GM12801 (cell line): Measurements from ENCODE around the gene STAT1.

Experiments
- CTCF ChIP-seq: IDR thresholded peaks from one replicate; pipeline ENCODE4 v1.5.1; 2011; ENCODE audit warnings: control low read depth; ENCODE audit not compliant: insufficient read length; ENCODE audit errors: extremely low read depth

STAT1 gene

GRCh38 chr2:190972213-190972612 lies 41.8 kb downstream of the STAT1 start:
- no peak for TF ChIP-seq CTCF

- TF ChIP-seq CTCF = no peak
These were observed 43.0 kb downstream of the STAT1 start for GRCh38 chr2:190970873-190971506.

DNA sequence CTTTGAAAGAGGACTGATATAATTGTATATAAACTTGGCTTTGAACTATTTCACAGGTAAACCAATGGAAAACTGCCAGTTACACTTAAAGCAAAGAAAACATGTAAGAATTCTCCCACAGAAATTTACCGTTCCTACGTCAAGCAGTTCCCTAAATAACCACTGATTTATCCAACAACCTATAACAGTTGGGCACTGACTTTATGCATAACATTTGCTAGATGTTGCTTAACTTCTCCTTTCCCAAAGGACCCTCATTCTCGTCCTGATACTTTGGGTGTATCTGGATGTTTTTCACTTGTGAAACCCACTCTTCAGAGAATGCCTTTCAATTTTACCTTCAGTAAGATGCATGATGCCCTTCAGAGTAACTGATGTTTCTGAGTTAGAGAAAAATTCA lies 43.8 kb downstream of the STAT1 start:
- TF ChIP-seq CTCF = no peak

DNA sequence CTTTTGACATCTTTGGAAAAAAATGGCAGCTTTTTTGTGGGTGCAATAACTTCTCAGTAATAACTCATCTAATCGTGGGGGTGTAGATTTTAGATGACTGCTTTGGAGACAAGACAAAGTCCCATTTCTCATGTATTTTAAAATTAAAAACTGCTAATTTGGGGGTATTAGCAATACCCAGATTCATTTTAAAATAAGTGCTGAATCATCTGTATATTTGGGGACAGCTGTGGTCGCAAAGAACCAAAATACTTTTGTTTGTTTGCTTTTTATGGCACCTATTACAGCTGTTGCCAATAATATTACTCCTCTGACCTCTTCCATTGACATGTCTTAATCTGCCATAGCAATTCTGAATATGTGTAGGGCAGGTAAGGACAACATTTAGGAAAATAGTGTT lies 45.4 kb downstream of the STAT1 start:
- TF ChIP-seq CTCF = no peak

- TF ChIP-seq CTCF = no peak
These were observed 48.3 kb downstream of the STAT1 start for GRCh38 chr2:190965580-190966222.

DNA sequence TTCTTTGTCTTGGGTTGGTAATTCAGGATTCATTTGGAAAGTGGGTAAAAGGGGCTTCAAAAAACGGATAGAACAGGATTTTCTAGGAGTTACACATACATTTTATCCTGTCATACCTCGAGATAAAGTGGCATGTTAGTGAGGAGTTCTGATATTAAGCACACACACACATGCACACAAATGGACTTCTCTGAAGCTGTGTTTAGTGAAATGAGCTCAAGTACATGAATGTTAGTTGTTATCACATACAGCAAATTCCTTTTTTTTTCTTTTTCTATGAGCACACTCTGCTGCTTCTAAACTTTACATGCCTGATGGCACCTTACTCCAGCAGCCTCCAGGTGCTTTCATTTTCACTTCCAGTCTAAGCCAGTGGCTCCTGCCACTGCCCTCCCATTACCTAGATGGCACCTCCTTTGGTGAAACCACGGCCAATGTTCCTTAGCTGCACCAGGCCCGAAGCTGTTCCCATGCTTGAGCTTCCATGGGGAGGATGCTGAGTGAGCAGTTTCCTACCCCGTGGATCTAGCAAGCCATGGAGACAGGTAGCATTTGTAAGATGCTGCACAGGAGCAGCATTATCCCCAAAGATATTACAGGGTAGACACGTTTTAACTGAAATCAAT lies 49.7 kb downstream of the STAT1 start:
- TF ChIP-seq CTCF = no peak

DNA sequence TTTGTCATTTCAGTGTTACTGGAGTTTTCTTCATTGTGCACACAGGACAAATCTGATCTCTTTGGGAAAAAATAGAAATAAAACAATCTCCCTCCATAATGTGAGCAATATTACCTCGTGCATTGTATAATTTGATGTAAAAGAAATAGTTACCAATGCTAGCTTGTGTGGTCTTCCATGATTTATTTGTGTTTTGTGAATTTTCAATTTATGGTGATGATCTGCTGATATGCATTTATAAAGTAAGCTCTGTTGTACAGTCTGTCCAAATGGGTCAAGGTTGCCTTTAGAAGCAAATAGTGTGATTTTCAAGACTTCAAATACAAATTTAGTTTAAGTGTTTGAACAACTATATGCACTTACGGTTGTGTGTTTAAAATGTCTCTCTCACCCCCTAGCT lies 50.9 kb downstream of the STAT1 start:
- no peak for TF ChIP-seq CTCF
